Neural cell (in vitro differentiated cells): ENCODE measurements around the gene AHRR. TPM values are rescaled to one million over a fixed set of nuclear protein-coding genes. Genes with fewer than 3 reads are reported as not detected.

Source experiments
- H2AFZ ChIP-seq: fragments of 200-600, 300-800 bp; sonication (generic), shearing (Covaris generic); 2 replicates; pipeline ENCODE4 v1.6.0; 2014; ENCODE audit warnings: low read depth, mild to moderate bottlenecking, antibody characterized with exemption, low read length, moderate library complexity
- H3F3A ChIP-seq: fragments of 200-600 bp; shearing (Covaris generic); 2 replicates; pipeline ENCODE4 v1.6.1; 2016; ENCODE audit warnings: mild to moderate bottlenecking, moderate library complexity, mixed read lengths, antibody characterized with exemption, low read length; ENCODE audit not compliant: insufficient read depth, poor library complexity, severe bottlenecking
- H3K27ac ChIP-seq: fragments of 200-600, 300-800 bp; sonication (generic), shearing (Covaris generic); 2 replicates; pipeline ENCODE4 v1.5.1; 2014; ENCODE audit warnings: mild to moderate bottlenecking, low read length, moderate library complexity
- H3K27me3 ChIP-seq: fragments of 300-800, 200-600 bp; sonication (generic), shearing (Covaris generic); 2 replicates; pipeline ENCODE4 v1.6.0; 2014; ENCODE audit warnings: mild to moderate bottlenecking, low read depth, low read length, moderate library complexity; ENCODE audit not compliant: insufficient read depth
- H3K36me3 ChIP-seq: fragments of 300-800, 200-600 bp; sonication (generic), shearing (Covaris generic); 2 replicates; pipeline ENCODE4 v1.5.1; 2014; ENCODE audit warnings: mild to moderate bottlenecking, antibody characterized with exemption, low read length, moderate library complexity; ENCODE audit not compliant: insufficient read depth
- H3K4me2 ChIP-seq: fragments of 300-800, 200-600 bp; sonication (generic), shearing (Covaris generic); 2 replicates; pipeline ENCODE4 v1.6.0; 2014; ENCODE audit warnings: mild to moderate bottlenecking, low read length
- H3K4me3 ChIP-seq: fragments of 300-800, 200-600 bp; sonication (generic), shearing (Covaris generic); 2 replicates; pipeline ENCODE4 v1.5.1; 2014; ENCODE audit warnings: mild to moderate bottlenecking, low read length, moderate library complexity
- H3K79me2 ChIP-seq: fragments of 200-600 bp; shearing (Covaris generic); replicated peaks from 2 replicates; pipeline ENCODE4 v1.6.0; 2014; ENCODE audit warnings: mild to moderate bottlenecking, low read length, moderate library complexity; ENCODE audit not compliant: insufficient read depth
- H3K9ac ChIP-seq: fragments of 300-800, 200-600 bp; sonication (generic), shearing (Covaris generic); 2 replicates; pipeline ENCODE4 v1.6.1; 2016; ENCODE audit warnings: mild to moderate bottlenecking, low read length, mixed read lengths
- H3K9me2 ChIP-seq: fragments of 200-600 bp; shearing (Covaris generic); 2 replicates; pipeline ENCODE4 v1.6.1; 2016; ENCODE audit warnings: mild to moderate bottlenecking, low read length, mixed read lengths; ENCODE audit not compliant: insufficient read depth
- H3K9me3 ChIP-seq: fragments of 200-600, 300-800 bp; sonication (generic), shearing (Covaris generic); 2 replicates; pipeline ENCODE4 v1.6.1; 2016; ENCODE audit warnings: mild to moderate bottlenecking, mixed run types, low read length, moderate library complexity, mixed read lengths
- H4K20me1 ChIP-seq: fragments of 200-600 bp; shearing (Covaris generic); 2 replicates; pipeline ENCODE4 v1.6.1; 2016; ENCODE audit warnings: mild to moderate bottlenecking, mixed run types; ENCODE audit not compliant: insufficient read depth
- EP300 ChIP-seq: fragments of 450-650 bp; conservative IDR thresholded peaks from 2 replicates; pipeline ENCODE4 v1.6.1; 2014; ENCODE audit warnings: antibody characterized with exemption, mild to moderate bottlenecking, moderate library complexity; ENCODE audit not compliant: poor library complexity, severe bottlenecking
- EZH2 ChIP-seq: fragments of 200-600, 300-800 bp; shearing (Covaris generic), sonication (generic); IDR thresholded peaks from 2 replicates; pipeline ENCODE4 v1.6.1; 2014; ENCODE audit warnings: antibody characterized with exemption, low read length, borderline replicate concordance, mild to moderate bottlenecking; ENCODE audit not compliant: insufficient read depth, poor library complexity, severe bottlenecking
- MXI1 ChIP-seq: fragments of 450-650 bp; conservative IDR thresholded peaks from 2 replicates; pipeline ENCODE4 v1.6.1; 2014; ENCODE audit warnings: antibody characterized with exemption, mild to moderate bottlenecking; ENCODE audit not compliant: poor library complexity, severe bottlenecking
- POLR2AphosphoS5 ChIP-seq: IDR thresholded peaks from 2 replicates; pipeline ENCODE4 v1.6.1; 2012
- RAD21 ChIP-seq: fragments of 450-650 bp; conservative IDR thresholded peaks from 2 replicates; pipeline ENCODE4 v1.6.1; 2014; ENCODE audit warnings: antibody characterized with exemption, mild to moderate bottlenecking, moderate library complexity
- SMC3 ChIP-seq: fragments of 450-650 bp; conservative IDR thresholded peaks from 2 replicates; pipeline ENCODE4 v1.6.1; 2014; ENCODE audit warnings: antibody characterized with exemption, mild to moderate bottlenecking, moderate library complexity; ENCODE audit not compliant: poor library complexity
- TAF1 ChIP-seq: IDR thresholded peaks from 2 replicates; pipeline ENCODE4 v1.6.1; 2012; ENCODE audit warnings: low read depth
- polyA plus RNA-seq: library from polyadenylated mRNA; depleted of rRNA; stranded (reverse); fragments of >200 nt; gene quantifications from 2 replicates; pipeline ENCODE4 v1.2.3, GENCODE V29; 2014
- TF ChIP-seq, protein P1 (sequence below): IDR thresholded peaks from 2 replicates; pipeline ENCODE4 v1.6.1; 2012; ENCODE audit warnings: borderline replicate concordance
- TF ChIP-seq, protein P2 (sequence below): fragments of 450-650 bp; IDR thresholded peaks from 2 replicates; pipeline ENCODE4 v1.5.1; 2014; ENCODE audit warnings: antibody characterized with exemption, mild to moderate bottlenecking, moderate library complexity; ENCODE audit not compliant: poor library complexity, severe bottlenecking

The AHRR gene
- polyA plus RNA-seq, 1 donor from 2014 or later, result 0.26 TPM

DNA sequence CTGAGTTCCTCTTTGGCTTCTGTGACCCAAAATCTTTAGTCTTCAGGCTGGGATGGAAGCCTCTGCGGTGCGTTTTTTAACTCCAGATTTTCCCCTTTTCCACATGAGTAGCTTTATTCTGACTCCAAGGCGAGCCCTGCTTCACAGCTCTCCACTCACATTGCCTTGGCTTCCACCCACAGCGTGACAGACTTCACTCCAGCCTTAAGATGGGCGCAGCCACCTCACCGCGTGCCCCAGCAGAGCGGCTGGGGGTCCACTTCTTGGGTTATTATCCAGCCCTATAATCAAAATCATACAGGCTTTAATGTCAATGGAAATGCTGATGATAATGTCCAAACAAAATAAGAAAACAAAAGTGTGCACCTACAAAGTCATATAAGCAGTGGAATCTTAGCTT is 122.7 kb downstream of the AHRR start:
- H3K4me2 ChIP-seq, result peak overlapping the region; percentile 62
- TF ChIP-seq TAF1 (no peak), SMC3 (no peak), MXI1 (no peak), EZH2 (no peak)
- TF ChIP-seq, protein P1, sequence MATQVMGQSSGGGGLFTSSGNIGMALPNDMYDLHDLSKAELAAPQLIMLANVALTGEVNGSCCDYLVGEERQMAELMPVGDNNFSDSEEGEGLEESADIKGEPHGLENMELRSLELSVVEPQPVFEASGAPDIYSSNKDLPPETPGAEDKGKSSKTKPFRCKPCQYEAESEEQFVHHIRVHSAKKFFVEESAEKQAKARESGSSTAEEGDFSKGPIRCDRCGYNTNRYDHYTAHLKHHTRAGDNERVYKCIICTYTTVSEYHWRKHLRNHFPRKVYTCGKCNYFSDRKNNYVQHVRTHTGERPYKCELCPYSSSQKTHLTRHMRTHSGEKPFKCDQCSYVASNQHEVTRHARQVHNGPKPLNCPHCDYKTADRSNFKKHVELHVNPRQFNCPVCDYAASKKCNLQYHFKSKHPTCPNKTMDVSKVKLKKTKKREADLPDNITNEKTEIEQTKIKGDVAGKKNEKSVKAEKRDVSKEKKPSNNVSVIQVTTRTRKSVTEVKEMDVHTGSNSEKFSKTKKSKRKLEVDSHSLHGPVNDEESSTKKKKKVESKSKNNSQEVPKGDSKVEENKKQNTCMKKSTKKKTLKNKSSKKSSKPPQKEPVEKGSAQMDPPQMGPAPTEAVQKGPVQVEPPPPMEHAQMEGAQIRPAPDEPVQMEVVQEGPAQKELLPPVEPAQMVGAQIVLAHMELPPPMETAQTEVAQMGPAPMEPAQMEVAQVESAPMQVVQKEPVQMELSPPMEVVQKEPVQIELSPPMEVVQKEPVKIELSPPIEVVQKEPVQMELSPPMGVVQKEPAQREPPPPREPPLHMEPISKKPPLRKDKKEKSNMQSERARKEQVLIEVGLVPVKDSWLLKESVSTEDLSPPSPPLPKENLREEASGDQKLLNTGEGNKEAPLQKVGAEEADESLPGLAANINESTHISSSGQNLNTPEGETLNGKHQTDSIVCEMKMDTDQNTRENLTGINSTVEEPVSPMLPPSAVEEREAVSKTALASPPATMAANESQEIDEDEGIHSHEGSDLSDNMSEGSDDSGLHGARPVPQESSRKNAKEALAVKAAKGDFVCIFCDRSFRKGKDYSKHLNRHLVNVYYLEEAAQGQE, result no peak
- H3K36me3 ChIP-seq, result peaks cover 4% of the 10 kb centered on the region
- H4K20me1 ChIP-seq, result no peaks in the 10 kb centered on the region
- H3K9me3 ChIP-seq, result no peaks in the 10 kb centered on the region
- H3K27ac ChIP-seq, result no peak overlapping the region
- no peaks in the 10 kb centered on the region for H3F3A ChIP-seq
- no peaks in the 10 kb centered on the region for H3K27me3 ChIP-seq
- peak overlapping the region; percentile 87 for H3K9ac ChIP-seq
- peaks cover 24% of the 10 kb centered on the region for H3K79me2 ChIP-seq
- H3K4me3 ChIP-seq, result peak overlapping the region; percentile 99
- H2AFZ ChIP-seq, result no peak overlapping the region
- no peaks in the 10 kb centered on the region for H3K9me2 ChIP-seq

DNA sequence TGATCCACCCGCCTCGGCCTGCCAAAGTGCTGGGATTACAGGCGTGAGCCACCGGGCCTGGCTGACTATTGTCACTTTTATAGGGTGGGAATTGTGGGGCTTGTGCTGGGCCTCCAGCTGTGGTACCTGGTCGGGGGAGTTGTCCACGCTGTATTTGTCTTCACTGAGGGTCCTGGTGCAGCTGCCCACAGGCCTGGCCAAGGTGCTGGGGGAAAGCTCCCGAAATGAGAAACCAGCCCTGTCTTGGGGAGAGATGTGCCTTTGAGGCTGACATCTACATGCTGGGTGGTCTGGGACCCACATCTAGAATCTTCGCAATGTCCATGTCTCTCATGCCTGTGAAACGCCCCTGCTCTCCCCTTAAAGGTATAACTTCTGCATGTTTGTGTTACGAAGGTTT is 124.1 kb downstream of the AHRR start:
- H3K4me3 ChIP-seq, result no peak overlapping the region
- no peaks in the 10 kb centered on the region for H3K27me3 ChIP-seq
- H3K9me2 ChIP-seq, result no peaks in the 10 kb centered on the region
- H3K9ac ChIP-seq, result no peak overlapping the region
- H3K36me3 ChIP-seq, result peaks cover 12% of the 10 kb centered on the region
- H4K20me1 ChIP-seq, result no peaks in the 10 kb centered on the region
- TF ChIP-seq RAD21 (no peak), MXI1 (no peak), EZH2 (no peak), SMC3 (no peak), TAF1 (no peak), POLR2AphosphoS5 (no peak), EP300 (no peak)
- TF ChIP-seq, protein P2, sequence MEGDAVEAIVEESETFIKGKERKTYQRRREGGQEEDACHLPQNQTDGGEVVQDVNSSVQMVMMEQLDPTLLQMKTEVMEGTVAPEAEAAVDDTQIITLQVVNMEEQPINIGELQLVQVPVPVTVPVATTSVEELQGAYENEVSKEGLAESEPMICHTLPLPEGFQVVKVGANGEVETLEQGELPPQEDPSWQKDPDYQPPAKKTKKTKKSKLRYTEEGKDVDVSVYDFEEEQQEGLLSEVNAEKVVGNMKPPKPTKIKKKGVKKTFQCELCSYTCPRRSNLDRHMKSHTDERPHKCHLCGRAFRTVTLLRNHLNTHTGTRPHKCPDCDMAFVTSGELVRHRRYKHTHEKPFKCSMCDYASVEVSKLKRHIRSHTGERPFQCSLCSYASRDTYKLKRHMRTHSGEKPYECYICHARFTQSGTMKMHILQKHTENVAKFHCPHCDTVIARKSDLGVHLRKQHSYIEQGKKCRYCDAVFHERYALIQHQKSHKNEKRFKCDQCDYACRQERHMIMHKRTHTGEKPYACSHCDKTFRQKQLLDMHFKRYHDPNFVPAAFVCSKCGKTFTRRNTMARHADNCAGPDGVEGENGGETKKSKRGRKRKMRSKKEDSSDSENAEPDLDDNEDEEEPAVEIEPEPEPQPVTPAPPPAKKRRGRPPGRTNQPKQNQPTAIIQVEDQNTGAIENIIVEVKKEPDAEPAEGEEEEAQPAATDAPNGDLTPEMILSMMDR, result no peak
- TF ChIP-seq, protein P1, result no peak
- no peak overlapping the region for H3K27ac ChIP-seq
- H3K4me2 ChIP-seq, result no peak overlapping the region
- peaks cover 24% of the 10 kb centered on the region for H3K79me2 ChIP-seq
- no peaks in the 10 kb centered on the region for H3F3A ChIP-seq
- no peaks in the 10 kb centered on the region for H3K9me3 ChIP-seq
- H2AFZ ChIP-seq, result no peak overlapping the region
